WERI-Rb-1 (cell line): Measurements from ENCODE around the gene PPP2R1B.
A peak's percentile ranks its signal among the peaks of the same experiment; 100 is the strongest.

Experiments
- DNase-seq: peaks from one replicate; pipeline ENCODE4 v3.0.0-alpha.2; 2020
- H3K27ac ChIP-seq: fragments of 250-450 bp; sonication (Bioruptor Pico); 2 replicates; pipeline ENCODE4 v1.5.1; 2020; ENCODE audit warnings: mild to moderate bottlenecking, moderate library complexity
- H3K27me3 ChIP-seq: fragments of 250-450 bp; sonication (Bioruptor Pico); 2 replicates; pipeline ENCODE4 v1.5.1; 2021; ENCODE audit warnings: mild to moderate bottlenecking, low read depth, moderate library complexity; ENCODE audit not compliant: insufficient read depth, severe bottlenecking
- H3K36me3 ChIP-seq: fragments of 250-450 bp; sonication (Bioruptor Pico); 2 replicates; pipeline ENCODE4 v1.5.1; 2020; ENCODE audit warnings: mild to moderate bottlenecking, moderate library complexity
- H3K4me3 ChIP-seq: 2 replicates; pipeline ENCODE4 v1.5.1; 2011; ENCODE audit warnings: low read depth, mild to moderate bottlenecking, control low read depth, low read length
- H3K9me3 ChIP-seq: fragments of 250-450 bp; sonication (Bioruptor Pico); 2 replicates; pipeline ENCODE4 v1.5.1; 2021; ENCODE audit warnings: mild to moderate bottlenecking, moderate library complexity; ENCODE audit not compliant: severe bottlenecking
- CTCF ChIP-seq: IDR thresholded peaks from 2 replicates; pipeline ENCODE4 v1.5.1; 2011; ENCODE audit warnings: low read depth, mild to moderate bottlenecking, control low read depth, inconsistent platforms, low read length

PPP2R1B gene

GRCh38 chr11:111782109-111782741 is 16.0 kb upstream of the PPP2R1B start:
- H3K27me3 ChIP-seq, result no peaks in the 10 kb centered on the region
- no peak overlapping the region for H3K4me3 ChIP-seq
- no peaks in the 10 kb centered on the region for H3K9me3 ChIP-seq
- DNase-seq, result no peak
- TF ChIP-seq CTCF, result no peak
- H3K36me3 ChIP-seq, result peaks cover 13% of the 10 kb centered on the region
- H3K27ac ChIP-seq, result no peak overlapping the region

- H3K27ac ChIP-seq, result no peak overlapping the region
- peaks cover 1% of the 10 kb centered on the region; the same call in 1 of the 2 replicates for H3K36me3 ChIP-seq
- no peak for TF ChIP-seq CTCF
- no peaks in the 10 kb centered on the region for H3K27me3 ChIP-seq
- DNase-seq, result no peak
- no peaks in the 10 kb centered on the region for H3K9me3 ChIP-seq
- H3K4me3 ChIP-seq, result no peak overlapping the region
Measured at GRCh38 chr11:111779118-111779517, 12.9 kb upstream of the PPP2R1B start.

- no peak for TF ChIP-seq CTCF
Measured at GRCh38 chr11:111778047-111778558, 11.9 kb upstream of the PPP2R1B start.

GRCh38 chr11:111777094-111778046 is 11.2 kb upstream of the PPP2R1B start:
- no peak for DNase-seq
- TF ChIP-seq CTCF, result peak; percentile 70
- Histone ChIP-seq H3K27ac (no peak overlapping the region), H3K9me3 (no peaks in the 10 kb centered on the region), H3K4me3 (no peak overlapping the region), H3K36me3 (no peaks in the 10 kb centered on the region), H3K27me3 (no peaks in the 10 kb centered on the region)

More at GRCh38 chr11:111778047-111778558, 11.9 kb upstream of the PPP2R1B start:
- no peak overlapping the region for H3K4me3 ChIP-seq
- H3K36me3 ChIP-seq, result no peaks in the 10 kb centered on the region
- no peaks in the 10 kb centered on the region for H3K9me3 ChIP-seq
- H3K27ac ChIP-seq, result no peak overlapping the region
- no peak for DNase-seq
- no peaks in the 10 kb centered on the region for H3K27me3 ChIP-seq

GRCh38 chr11:111776398-111777093 is 10.4 kb upstream of the PPP2R1B start:
- no peaks in the 10 kb centered on the region for H3K9me3 ChIP-seq
- no peaks in the 10 kb centered on the region for H3K36me3 ChIP-seq
- no peak for TF ChIP-seq CTCF
- H3K27me3 ChIP-seq, result no peaks in the 10 kb centered on the region
- H3K4me3 ChIP-seq, result no peak overlapping the region
- H3K27ac ChIP-seq, result no peak overlapping the region
- DNase-seq, result no peak
